Dedifferentiated amniotic fluid mesenchymal stem cell (primary cell): ENCODE results near the gene SLC35B4.
"Not testable (repeated sequence)": the region's sequence is repeated elsewhere in the genome, so short reads cannot be mapped to it uniquely, and the experiment has no call there.

Source experiments
- DNase-seq: peaks from one replicate; pipeline ENCODE4 v3.0.0-alpha.2; 2016; ENCODE audit errors: extremely low spot score

The SLC35B4 gene

DNA sequence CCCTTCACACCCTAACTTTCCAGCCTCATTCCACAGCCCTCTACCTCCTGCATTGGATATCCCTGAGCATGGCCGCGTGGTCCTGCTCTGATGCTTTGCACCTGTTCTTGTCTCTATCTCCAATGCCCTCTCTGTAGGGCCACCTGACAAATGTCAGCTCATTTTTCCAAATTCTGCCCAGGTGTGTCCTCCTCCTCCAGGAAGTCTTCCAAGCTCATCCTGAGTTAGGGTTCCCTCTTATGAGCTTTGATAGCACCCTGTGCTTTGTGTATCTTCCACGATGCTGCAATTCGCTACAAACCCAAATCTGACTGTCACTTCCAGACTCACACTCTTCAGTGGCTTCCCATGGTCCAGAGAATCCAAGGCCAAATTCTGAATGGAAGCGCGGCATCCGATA is 14.7 kb upstream of the SLC35B4 start:
- DNase-seq = no peak

DNA sequence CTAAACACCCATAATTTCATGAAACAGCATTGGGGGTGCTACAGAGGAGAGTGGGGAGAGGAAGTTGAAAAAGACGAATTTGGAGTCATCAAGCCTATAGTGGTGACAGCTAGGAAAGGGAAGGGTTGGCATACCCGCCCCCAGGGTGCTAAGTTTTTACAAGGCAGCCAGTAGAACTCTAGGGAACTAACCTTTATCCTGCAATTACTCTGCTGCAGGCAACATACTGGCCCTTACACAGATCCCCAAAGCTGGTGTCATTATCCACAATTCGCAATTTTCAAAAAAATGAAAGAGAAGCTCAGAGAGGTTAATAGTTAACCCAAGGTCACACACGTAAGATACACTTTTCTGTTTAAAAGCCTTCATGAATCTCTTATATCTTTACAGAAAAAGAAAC is 14.2 kb upstream of the SLC35B4 start:
- no peak for DNase-seq

DNA sequence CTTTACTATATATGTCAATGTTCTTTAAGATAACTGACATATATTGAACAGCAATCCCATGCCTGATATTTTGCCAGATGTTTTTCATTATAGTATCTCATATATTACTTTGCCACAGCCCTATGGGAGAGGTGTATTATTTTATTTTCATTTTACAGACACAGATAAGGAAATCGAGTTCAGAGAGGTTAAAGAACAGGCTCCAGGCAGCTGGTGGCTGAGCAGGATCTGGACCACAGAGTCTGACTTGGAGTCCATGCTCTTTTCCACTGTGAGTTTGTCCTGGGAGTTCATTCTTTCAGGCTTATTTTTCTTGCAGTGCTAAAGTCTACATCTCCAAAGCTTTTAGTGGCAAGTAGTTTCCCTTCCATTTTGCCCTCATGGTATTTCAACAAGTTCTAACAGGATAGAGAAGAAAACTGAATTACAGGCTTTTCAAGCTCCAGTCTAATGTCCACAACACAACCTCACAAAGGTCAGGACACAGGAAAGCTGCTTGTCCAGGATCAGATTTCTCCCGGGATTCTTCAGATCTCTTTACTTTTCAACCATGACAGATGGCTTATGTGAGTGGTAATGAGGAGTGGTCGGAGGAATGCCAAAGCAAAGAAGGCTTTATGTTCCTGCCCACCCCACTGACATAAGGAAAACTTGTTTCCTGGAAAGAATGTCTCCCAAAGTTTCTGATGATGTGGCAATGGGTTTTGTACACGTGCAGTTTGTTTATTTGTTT is 13.1 kb upstream of the SLC35B4 start:
- DNase-seq = no peak

DNA sequence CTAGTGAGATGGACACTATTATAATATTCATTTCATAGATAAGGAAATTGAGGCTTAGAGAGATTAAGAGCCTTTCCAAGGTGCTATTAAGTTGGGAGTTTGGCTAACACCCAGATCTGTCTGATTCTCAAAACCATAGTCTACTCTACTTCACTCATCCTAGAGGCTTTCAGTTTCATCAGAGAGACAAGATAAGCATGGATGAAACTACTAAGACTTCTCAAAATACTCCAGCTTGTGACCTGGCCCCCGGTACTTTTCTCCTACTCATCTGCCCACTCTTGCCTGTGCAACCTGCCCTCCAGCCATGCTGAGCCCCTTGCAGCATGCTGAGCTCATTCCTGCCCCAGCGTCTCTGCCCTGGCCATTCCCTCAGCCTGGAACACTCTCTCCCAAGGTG is 12.2 kb upstream of the SLC35B4 start:
- no peak for DNase-seq

DNA sequence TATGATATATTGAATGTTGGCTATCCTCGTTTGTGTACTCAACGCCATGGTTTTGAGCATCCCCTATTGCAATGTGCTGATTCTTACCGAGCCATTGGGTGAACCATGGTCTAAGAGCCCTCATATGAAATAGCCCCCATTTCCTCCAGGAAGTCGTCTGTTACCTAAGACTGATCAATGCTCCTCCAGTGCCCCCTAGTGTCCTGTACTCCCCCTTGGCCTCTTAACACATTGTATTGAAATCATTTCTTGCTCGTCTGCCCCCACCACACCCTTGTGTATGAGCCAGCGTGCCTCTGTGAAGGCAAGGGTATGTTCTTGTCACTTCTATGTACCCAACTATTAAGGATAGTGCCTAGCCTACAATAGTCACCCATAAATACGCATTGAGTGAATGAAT is 11.2 kb upstream of the SLC35B4 start:
- DNase-seq = no peak

DNA sequence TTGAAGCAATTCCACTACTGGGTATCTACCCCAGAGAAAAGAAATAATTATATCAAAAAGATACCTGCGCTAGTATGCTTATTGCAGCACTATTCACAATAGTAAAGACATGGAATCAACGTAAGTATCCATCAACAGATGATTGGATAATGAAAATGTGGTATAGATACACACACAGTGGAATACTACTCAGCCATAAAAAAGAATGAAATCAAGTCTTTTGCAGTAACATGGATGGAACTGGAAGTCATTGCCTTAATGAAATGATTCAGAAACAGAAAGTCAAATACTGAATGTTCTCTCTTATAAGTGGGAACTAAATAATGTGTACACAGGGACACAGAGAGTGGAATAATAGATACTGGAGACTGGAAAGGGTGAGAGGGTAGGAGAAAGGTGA is 7.4 kb upstream of the SLC35B4 start:
- no peak for DNase-seq

DNA sequence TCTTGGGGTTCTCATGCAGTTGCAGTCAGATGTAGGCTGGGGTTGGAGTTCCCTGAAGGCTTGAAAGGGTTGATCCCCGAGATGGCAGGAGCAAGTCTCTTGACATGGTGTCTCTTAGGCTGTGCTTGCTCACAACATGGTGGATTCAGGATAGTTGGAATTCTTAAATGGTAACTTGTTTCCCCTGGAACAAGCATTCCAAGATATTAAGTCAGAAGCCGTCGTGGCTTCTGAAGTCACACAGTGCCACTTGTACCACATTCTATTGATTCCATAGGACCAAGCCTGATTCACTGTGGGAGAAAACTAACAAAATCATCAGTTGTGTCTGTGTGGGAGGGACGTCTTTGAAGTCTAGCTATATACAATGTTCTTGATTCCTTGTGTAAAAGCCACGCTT is 3.5 kb upstream of the SLC35B4 start:
- no peak for DNase-seq

DNA sequence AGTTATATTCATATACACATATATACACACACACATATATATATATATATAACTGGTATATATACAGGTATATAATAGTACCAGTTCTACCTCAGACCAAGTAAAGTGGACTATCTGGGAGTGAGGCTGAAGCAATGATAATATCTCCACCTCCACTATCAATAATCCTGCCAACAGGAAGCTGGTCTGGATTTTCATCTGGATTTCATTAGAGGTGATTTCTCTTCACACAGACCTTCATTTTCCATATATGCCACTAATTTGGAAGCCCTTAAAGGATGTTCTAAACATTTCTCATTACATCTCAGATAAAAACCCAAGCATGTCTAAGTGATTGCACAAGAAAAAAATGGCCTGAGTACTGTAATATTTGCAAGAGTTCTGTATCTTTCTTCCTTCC is 1.7 kb upstream of the SLC35B4 start:
- no peak for DNase-seq

DNA sequence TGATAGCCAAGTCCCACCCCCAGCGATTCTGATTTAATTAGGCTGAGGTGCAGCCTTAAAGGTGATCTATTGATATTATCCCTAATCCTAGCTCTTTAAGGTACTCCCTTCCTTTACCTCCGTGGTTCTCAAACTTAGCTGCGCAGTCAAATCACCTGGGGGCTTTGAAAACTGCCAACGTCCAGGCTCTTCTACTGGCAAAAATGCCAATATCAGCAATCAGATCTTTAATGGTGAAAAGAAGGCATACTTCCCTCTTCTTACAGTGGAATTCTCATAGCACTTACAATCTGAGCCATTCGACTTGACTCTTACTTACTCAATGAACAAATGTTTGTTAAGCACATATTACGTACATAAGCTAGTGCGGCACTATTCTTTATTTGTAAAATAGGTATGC is 704 bp upstream of the SLC35B4 start:
- DNase-seq = no peak

DNA sequence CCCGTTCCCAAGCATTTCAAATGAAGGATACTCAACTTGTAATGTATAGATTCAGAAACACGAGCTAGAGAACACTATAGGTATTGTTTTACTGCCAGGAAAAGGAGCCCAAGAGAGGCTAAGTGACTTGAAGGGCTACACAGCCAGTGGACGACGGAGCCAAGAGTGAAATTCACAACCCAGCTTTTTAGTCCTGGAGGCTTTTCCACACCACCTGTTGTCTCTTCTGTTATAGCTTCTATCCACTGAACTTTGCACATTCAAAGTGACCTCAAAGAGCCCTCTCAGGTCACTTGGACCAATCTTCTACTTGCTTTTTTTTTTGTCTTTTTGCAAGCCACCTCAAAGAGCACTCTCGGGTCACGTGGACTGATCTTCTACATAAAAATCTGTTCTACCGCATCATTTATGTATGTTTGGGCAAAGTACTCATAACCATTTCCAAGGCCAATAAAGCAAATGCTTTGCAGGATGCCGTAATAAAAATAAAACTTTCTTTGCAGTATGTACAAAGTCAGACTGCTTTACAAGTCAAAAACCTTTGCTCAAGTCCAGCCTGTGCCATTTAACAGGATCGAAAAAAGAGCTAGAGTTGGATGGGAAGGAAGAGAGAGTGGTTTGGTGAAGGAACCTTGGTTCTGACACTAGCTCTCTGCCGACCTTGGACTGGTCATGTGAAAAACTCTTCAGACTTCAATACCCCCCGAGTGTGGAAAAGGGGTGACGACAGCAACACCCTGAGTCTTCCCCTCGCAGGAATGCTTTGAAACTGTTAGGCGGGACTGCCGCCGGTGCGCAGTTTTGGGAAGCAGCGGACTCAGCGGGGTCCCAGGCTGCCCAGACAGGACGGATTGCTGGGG is 821 bp downstream of the SLC35B4 start:
- peak; percentile 38 for DNase-seq

DNA sequence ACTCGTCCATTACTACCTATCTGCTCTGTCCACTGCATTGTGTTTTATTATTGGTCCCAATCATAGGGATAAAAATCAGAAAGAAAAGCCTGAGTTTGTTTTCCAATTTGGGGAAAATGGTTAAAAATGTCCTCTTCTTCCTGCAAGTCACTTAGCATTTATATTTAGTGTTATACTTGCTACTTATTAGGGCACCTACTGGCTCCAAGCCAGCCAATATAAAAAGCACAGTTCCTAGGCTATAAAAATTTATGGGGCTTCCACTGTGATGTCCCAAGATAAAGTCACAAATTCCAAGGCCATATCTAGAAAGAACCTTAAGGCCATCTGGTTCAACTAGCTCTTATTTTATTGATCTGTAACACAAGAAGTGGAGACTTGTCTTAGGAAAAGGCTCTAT is 3.2 kb downstream of the SLC35B4 start:
- DNase-seq = no peak

DNA sequence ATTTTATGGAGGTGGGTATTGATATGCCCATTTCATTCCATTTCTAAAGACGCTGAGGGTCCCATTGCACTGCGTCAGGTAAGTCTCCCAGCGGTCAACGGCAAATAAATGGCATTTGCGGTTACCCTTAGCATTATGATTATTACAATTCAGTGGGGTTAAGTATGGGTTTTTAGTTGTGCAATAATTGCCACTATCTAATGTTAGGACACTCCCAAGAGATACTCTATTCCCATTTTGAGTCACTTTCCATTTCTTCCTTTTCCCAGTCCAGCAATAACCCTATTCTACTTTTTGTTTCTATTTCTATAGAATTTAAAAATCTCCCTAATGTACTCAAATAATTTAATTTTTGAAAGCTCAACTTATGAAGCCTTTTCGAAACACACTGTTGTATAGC is 4.0 kb downstream of the SLC35B4 start:
- no peak for DNase-seq

DNA sequence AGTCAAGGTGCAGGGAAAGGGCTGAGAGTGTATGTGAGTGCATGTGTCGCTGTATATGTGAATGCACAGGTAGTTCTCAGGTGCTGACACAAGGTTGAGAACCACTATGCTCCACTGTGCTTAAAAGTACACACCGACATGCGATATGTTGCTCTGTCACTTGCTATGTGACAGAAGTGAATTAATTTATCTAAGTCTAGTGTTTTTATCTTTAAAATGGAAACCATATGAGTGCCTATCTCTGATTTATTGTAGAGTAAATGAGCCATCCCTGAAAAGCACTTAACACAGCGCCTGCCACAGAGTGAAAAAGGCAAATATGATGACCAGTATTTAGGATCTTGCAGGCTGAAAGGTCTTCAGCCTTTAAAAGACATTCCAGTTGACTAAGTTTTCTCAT is 4.9 kb downstream of the SLC35B4 start:
- no peak for DNase-seq

DNA sequence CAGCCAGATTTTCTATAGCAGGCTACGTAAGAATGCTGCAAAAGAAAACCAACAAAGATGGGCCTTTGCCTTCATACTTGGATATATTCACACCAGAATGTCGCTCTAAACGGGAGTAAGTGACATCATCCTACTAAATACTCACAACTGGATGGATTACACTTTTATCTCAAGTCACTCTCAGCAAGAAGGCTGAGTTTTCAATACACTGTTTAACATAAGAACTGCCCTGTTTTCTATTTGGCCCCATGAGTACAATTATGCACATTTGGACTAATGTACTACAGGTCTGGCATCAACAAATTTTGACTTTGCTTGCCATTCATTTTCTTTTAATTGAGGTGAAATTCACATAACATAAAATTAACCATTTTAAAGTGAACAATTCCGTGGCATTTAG is 8.2 kb downstream of the SLC35B4 start:
- no peak for DNase-seq

DNA sequence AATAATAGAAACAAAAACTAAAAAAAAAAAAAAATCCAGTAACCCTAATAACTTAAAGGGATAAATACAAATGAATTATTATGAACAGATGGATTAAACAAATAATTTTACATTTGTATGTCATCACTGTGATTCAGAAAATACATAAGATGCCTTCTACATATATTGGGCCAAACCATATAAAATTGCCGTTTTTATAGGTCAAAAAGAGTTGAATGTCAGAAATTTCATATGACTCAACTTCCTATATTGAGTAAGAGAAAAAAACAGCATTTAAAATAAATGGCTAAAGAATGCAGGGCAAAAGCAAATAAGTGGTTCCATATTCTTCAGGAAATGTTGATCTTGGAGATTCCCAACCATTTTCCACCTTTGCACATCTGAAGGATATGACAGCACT is 9.4 kb downstream of the SLC35B4 start:
- no peak for DNase-seq

DNA sequence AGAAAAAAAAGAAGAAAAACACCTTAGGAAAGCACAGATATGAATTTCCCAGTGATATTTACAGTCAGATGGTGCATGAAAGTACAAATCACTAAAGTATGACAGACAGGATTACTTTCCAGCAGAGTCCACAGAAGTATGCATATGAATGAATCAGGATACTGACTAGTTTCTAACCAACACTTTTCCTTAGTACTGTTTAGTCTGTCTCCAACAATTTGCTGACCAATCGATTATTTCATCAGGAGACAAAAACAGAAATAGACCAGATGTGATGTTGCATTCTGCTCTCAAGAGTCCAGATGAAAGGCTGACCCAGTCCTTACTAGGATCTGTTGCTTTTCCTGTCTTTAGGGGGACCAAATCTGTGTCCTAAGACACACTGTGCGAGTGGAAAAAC is 14.6 kb downstream of the SLC35B4 start:
- DNase-seq = no peak

DNA sequence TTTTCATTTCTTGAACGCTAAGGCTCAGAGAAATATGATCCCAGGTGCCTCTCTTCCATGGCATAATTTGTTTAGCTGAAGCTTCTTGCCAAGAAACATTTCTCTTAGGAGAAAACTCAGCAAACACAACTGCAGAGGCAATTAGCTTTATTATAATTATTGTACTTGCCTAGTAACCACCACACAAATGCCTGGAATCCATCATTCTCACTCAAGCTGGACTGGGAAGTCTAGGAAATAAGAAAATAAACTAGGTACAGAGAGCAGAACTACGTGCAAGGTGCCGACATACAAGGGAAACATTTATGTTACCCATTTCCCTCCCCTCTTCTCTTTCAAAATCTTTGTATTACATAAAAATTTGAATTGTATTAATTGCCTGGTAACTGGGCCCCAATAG is 15.1 kb downstream of the SLC35B4 start:
- DNase-seq = no peak

DNA sequence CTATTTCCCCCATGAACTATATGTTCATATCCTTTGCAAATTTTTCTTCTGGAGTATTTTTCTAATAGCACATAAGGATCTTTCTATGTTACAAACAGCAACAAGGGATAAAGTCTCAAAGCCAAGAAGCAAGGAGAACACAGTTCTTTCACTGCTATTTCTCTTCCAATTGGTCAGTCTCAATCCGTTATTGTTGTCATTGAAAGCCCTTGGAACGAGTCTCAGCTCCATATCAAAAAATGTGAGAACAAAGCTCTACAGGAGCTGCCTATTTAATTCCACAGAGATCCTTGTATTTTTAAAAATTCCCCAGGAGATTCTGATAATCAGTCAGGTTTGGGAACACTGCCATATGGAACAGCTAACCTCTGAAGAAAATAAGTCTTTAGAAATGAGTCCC is 15.7 kb downstream of the SLC35B4 start:
- no peak for DNase-seq

DNA sequence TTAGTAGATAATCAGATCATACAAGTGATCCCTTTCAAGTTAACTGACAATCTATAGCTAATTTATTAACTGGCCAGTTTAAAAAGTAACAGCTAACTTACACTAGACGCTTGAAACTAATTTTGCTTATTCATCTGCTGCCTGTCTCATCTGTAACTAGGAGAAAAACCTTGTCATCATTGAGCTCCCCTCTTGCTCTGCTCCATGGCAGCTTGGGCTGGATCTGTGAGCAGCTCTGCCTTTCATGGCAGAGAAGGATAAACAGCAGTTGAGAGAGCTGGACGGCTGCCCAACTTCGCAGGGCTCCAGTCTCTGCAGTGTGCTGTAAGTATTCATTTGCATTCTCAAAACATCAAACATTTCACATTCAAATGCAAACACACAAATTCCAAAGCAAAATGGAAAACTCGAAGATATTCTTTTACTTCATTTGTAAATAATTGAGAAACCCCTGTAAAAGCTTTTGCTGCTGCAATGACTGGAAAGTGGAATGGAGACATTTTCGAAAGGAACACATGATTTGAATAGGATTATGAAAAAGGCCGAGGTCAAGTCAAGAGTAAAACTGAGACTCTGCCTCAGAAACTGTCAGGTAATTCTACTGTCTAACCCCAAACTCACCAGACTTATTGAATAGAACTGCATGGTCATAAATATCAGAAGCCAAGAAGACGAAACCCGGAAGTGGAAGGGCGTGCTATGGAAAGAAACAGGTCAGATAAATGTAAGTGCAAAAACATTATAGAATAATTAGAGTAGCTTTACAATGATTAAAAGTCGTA is 17.6 kb downstream of the SLC35B4 start:
- peak; percentile 29 for DNase-seq

DNA sequence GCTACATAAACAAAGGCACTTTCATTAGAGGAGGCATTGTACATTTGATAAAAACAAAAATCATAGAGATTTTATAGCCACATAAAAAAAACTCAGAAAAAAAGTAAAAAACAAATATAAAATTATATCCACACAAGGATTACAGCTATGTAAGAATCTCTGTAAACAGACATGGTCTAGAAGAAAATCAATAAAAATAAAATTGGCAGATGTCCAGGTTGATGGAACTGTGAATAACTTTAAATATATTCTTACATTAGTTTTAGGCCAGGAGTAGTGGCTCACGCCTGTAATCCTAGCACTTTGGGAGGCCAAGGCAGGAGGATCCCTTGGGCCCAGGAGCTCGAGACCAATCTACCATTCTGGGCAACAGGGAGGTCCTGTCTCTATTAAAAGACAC is 19.2 kb downstream of the SLC35B4 start:
- no peak for DNase-seq

DNA sequence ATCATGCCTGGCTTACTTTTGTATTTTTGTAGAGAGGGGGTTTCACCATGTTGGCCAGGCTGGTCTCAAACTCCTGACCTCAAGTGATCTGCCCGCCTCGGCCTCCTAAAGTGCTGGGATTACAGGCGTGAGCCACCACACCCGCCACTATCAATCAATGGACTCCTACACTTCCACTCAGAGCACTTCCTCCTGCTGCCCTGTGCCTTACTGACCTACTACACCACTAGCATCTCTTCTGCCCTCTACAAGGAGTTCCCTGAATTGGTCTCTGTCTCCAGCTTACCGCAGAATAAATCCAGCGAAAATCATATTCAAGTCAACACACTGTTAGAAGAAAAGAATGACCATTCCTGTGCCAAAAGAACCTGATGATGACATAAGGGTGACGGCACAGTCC is 20.7 kb downstream of the SLC35B4 start:
- not testable (repeated sequence) for DNase-seq

DNA sequence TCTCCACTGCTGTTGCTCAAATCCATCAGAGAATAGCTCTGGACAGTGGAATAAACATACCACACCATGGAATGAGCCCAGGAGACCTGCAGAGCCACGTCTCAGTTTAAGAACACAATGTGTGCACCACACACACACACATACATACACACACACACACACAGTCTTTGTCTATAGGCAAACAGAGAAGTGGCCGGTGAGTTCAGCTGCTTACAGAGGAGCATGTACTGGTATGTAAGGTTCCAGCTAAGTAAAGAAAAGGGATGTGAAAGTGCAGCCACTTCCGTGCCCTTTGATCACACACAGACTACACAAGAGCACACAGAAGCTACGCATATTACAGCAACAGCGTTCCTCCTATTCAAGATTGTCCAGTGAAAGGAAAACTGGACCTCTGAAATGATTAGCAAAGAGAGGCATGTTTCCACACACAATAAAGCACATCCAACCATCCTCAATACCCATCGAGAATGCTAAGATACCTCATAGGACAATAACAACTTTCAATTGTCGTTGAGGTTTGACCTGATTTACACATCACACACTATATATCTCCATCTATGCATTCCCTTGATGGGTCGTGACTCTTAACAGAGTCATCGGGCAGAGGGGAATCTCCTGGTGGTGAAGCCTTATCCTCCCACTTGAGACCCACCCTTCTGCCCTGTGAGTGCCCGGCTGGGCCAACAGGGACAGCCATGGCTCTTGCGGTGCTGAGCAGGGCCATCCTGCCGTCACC is 23.6 kb downstream of the SLC35B4 start:
- no peak for DNase-seq
